ENCODE measurements around the gene VPS41.

DNA sequence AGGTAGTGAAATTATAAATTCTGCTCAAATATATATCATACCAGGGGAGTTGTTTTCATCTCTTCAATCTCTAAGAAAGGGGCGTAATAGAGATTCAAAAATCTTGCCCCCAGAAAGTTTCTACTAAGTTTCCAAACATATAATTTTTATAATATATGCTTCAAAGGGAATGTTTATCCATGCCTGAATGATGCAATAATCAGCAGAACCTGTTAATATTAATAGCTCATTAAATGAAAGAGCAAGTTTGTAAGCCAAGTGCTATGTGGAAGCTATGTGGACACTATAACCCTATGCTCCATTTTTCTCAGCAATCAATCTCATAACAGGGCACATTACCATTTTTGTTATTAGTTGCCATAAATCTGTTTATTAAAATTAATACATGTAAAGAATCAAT lies 25.3 kb downstream of the VPS41 start:
- no peak for TF ChIP-seq CTCF (IDR thresholded peaks at IDR 0.05 in 8 of 11, conservative IDR thresholded peaks at IDR 0.05 in 3 of 11)
- no peak for TF ChIP-seq POLR2A (IDR thresholded peaks at IDR 0.05)
